ENCODE results near the gene RTP5.

DNA sequence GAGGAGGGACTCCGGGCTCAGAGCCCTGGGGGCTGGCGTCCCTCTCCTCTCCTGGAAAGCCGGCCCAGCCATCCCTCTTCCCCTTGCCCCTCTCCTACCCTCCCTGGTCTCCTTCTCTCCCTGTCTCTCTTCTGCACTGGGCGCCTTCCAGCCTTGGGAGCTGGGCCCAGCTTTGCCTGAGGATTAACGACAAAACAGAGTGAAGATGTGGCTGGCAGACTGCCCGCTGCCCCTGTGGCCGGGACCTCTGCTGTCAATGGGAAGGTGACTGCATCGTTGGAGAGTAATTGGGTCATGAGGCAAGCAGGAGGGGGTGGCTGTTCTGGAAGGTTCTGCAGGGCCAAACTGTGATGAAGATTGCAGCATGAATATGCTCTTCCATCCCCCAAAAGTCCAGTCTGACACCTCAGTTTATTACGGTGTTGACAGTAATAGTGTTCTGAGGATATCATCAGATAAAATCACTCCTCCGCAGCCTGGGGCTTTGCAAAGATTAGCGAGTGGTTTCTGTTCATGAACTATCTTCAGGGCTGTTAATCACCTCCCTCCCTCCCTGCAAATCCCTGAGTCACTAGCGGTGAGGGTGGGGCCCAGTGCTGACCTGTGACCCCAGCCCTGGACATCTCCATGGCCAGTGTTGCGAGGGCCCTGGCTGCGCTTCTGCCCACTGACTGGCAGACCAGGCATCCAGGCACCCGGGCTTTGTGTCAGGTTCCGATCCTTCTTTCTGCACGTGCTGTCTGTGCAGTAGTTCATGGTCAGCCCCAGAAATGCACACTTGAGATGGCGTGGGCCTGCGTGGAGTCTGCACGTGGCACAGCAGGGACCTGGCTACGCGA is 23.0 kb downstream of the RTP5 start:
- TF ChIP-seq CTCF (conservative IDR thresholded peaks at IDR 0.05; ENCODE audit: low read length) (no peak), EZH2phosphoT487 (IDR thresholded peaks at IDR 0.05; ENCODE audit: borderline replicate concordance) (no peak)

Measured in Loucy (cell line).